GM12878 (cell line): ENCODE results near the gene MAPK1. TPM values are rescaled to one million over a fixed set of nuclear protein-coding genes. Genes with fewer than 3 reads are reported as not detected.

ENCODE experiments used
- ATAC-seq: fragments of 200-7000 bp; cut with Tn5 transposase; 3 replicates; pipeline ENCODE4 v1.9.1; 2020; ENCODE audit warnings: mild to moderate bottlenecking, moderate library complexity
- BruUV-seq: library from RNA; stranded (reverse); fragments of 400-500 nt; replicated peaks from 2 replicates; lab custom pipeline; 2021; lab: Mats Ljungman, UMichigan
- CTCF ChIA-PET: fragments of 300-600 bp; sonication (Branson Sonifier 250); formaldehyde crosslinking; extraction: SDS; loops from one replicate; lab custom pipeline; 2021; ENCODE audit warnings: inconsistent platforms; lab: Yijun Ruan, JAX
- POLR2A ChIA-PET: fragments of 350-600 bp; formaldehyde crosslinking; extraction: SDS; loops from one replicate; lab custom pipeline; 2021; ENCODE audit warnings: inconsistent platforms; lab: Charles Lee
- RAD21 ChIA-PET: fragments of 300-600 bp; sonication (Branson Sonifier 250); formaldehyde crosslinking; loops from one replicate; lab custom pipeline; 2023; ENCODE audit warnings: antibody characterized with exemption; ENCODE audit not compliant: unreplicated experiment; lab: Charles Lee
- SMC1A ChIA-PET: fragments of 300-600 bp; sonication (Branson Sonifier 250); formaldehyde crosslinking; loops from one replicate; lab custom pipeline; 2023; ENCODE audit not compliant: unreplicated experiment, uncharacterized antibody; lab: Charles Lee
- DNase-seq: peaks from one replicate; pipeline ENCODE4 v3.0.0-alpha.2; 2011; ENCODE audit warnings: low read depth, low spot score
- FAIRE-seq: peaks from 3 replicates; lab custom pipeline; 2011; peaks lifted over from hg19 to GRCh38; lab: Jason Lieb, UNC
- H2AFZ ChIP-seq: 2 replicates; pipeline ENCODE4 v1.6.0; 2011; ENCODE audit warnings: low read depth, low read length, control low read depth; ENCODE audit not compliant: control insufficient read depth
- H3K27ac ChIP-seq: 2 replicates; pipeline ENCODE4 v1.5.1; 2011; ENCODE audit warnings: control low read depth; ENCODE audit not compliant: control insufficient read depth, insufficient read depth
- H3K27me3 ChIP-seq, 2 experiments: replicated peaks in 1 of 2; 2 replicates each; pipeline versions ENCODE4 v1.6.0 to v1.6.1; 2011; ENCODE audit warnings: low read length in 1 of 2; ENCODE audit not compliant: control insufficient read depth in 2 of 2, insufficient read depth in 2 of 2
- H3K36me3 ChIP-seq, 2 experiments: 2 replicates each; pipeline ENCODE4 v1.5.1; 2011; ENCODE audit warnings: low read length in 1 of 2; ENCODE audit not compliant: control insufficient read depth in 2 of 2, insufficient read depth in 2 of 2
- H3K4me1 ChIP-seq: 2 replicates; pipeline ENCODE4 v1.6.1; 2011; ENCODE audit warnings: mild to moderate bottlenecking, low read length, moderate library complexity, mixed read lengths; ENCODE audit not compliant: control insufficient read depth, insufficient read depth
- H3K4me2 ChIP-seq: 2 replicates; pipeline ENCODE4 v1.6.0; 2011; ENCODE audit warnings: control low read depth; ENCODE audit not compliant: control insufficient read depth, insufficient read depth
- H3K4me3 ChIP-seq: fragments of 200-600 bp; sonication (generic); 2 replicates; pipeline ENCODE4 v1.5.1; 2016
- H3K79me2 ChIP-seq: 2 replicates; pipeline ENCODE4 v1.6.0; 2011; ENCODE audit warnings: low read length; ENCODE audit not compliant: control insufficient read depth, insufficient read depth
- H3K9ac ChIP-seq: 2 replicates; pipeline ENCODE4 v1.8.0; 2011; ENCODE audit warnings: low read length, control low read depth, mixed read lengths; ENCODE audit not compliant: control insufficient read depth, insufficient read depth
- H3K9me3 ChIP-seq: replicated peaks from 3 replicates; pipeline ENCODE4 v1.5.1; 2011; ENCODE audit warnings: mild to moderate bottlenecking, low read length; ENCODE audit not compliant: control insufficient read depth, insufficient read depth
- H4K20me1 ChIP-seq: 2 replicates; pipeline ENCODE4 v1.6.0; 2011; ENCODE audit not compliant: control insufficient read depth, insufficient read depth
- EED ChIP-seq: sonication (generic); IDR thresholded peaks from 2 replicates; pipeline ENCODE4 v1.6.1; 2016; ENCODE audit warnings: antibody characterized with exemption, low read depth
- FOS ChIP-seq: IDR thresholded peaks from 3 replicates; pipeline ENCODE4 v1.6.1; 2011; ENCODE audit warnings: borderline replicate concordance; ENCODE audit not compliant: insufficient read length; ENCODE audit errors: extremely low read depth
- HCFC1 ChIP-seq: fragments of 150-350 bp; IDR thresholded peaks from 2 replicates; pipeline ENCODE4 v1.6.1; 2014; ENCODE audit warnings: low read length
- NR2C1 ChIP-seq: fragments of 450-650 bp; IDR thresholded peaks from 2 replicates; pipeline ENCODE4 v1.6.1; 2017; ENCODE audit warnings: antibody characterized with exemption, mild to moderate bottlenecking, moderate library complexity
- SRF ChIP-seq, 2 experiments: IDR thresholded peaks; 2 replicates each; pipeline ENCODE4 v1.6.1; 2011; ENCODE audit warnings: low read depth in 2 of 2, low read length in 2 of 2, mild to moderate bottlenecking in 1 of 2, moderate library complexity in 1 of 2
- STAT3 ChIP-seq: IDR thresholded peaks from 2 replicates; pipeline ENCODE4 v1.6.1; 2011; ENCODE audit warnings: low read depth, low read length, improper control_type of control experiment
- SUPT20H ChIP-seq: IDR thresholded peaks from 2 replicates; pipeline ENCODE4 v1.6.1; 2011; ENCODE audit warnings: low read depth, mild to moderate bottlenecking, low read length, moderate library complexity, borderline replicate concordance; ENCODE audit not compliant: control insufficient read depth
- ZNF622 ChIP-seq: fragments of 450-650 bp; IDR thresholded peaks from 2 replicates; pipeline ENCODE4 v1.6.1; 2017; ENCODE audit warnings: mild to moderate bottlenecking, inconsistent platforms
- ZZZ3 ChIP-seq: IDR thresholded peaks from 2 replicates; pipeline ENCODE4 v1.6.1; 2011; ENCODE audit warnings: low read depth; ENCODE audit not compliant: control insufficient read depth, insufficient read length
- WGBS: methylation state at CpG from one replicate; pipeline ENCODE4 v1.1.6; 2016; ENCODE audit warnings: low lambda C conversion rate; ENCODE audit not compliant: insufficient replicate concordance, insufficient coverage; ENCODE audit errors: missing lambda C conversion rate; 5-methylcytosine and 5-hydroxymethylcytosine counted together
- in situ Hi-C: fragments of 300-500 bp; cut with MboI; formaldehyde crosslinking; loops from 9 replicates; pipeline ENCODE4 v1.14.3; 2018; ENCODE audit warnings: mixed read lengths
- intact Hi-C: fragments of 100-400 bp; cut with micrococcal nuclease; formaldehyde crosslinking; loops from one replicate; pipeline ENCODE4 v1.14.2; 2022; ENCODE audit not compliant: unreplicated experiment
- polyA plus RNA-seq, 11 experiments: library from polyadenylated mRNA; depleted of rRNA in 4 of 11; unstranded in 6 of 11; stranded (reverse) in 5 of 11; fragments of >200 nt; fragmentation: Nextera tagmentation in 4 of 11; fragmentation: Illumina TruSeq in 1 of 11; extraction: Ambion mirVana in 4 of 11; extraction: Trizol in 1 of 11; gene quantifications; 1 replicate in 1 of 11; 2 replicates in 10 of 11; pipeline versions ENCODE4 v1.2.1 to v1.2.3, GENCODE V29; 2011 to 2016; ENCODE audit warnings: inconsistent platforms in 2 of 11, missing spikeins in 2 of 11, low read depth in 1 of 11
- total RNA-seq, 4 experiments: library from RNA; depleted of rRNA in 3 of 4; stranded (reverse); fragments of >200 nt in 3 of 4; fragmentation: Illumina TruSeq in 1 of 4; extraction: Trizol in 1 of 4; gene quantifications; 2 replicates each; pipeline versions ENCODE4 v1.2.1 to v1.2.3, GENCODE V29; 2013 to 2021
- TF ChIP-seq, protein P1 (sequence below): IDR thresholded peaks from 2 replicates; pipeline ENCODE4 v1.6.1; 2011; ENCODE audit warnings: borderline replicate concordance, low read depth, mild to moderate bottlenecking, moderate library complexity, mixed read lengths, low read length; ENCODE audit not compliant: insufficient read depth; ENCODE audit errors: extremely low read length
- TF ChIP-seq, protein P2 (sequence below): IDR thresholded peaks from 2 replicates; pipeline ENCODE4 v1.6.1; 2012; ENCODE audit warnings: low read length, inconsistent platforms
- TF ChIP-seq, protein P3 (sequence below): fragments of 450-650 bp; formaldehyde crosslinking; IDR thresholded peaks from 2 replicates; pipeline ENCODE4 v1.4.0; 2020; ENCODE audit warnings: mild to moderate bottlenecking, moderate library complexity
- TF ChIP-seq, protein P4 (sequence below), 3 experiments: IDR thresholded peaks in 2 of 3; conservative IDR thresholded peaks in 1 of 3; 2 replicates each; pipeline ENCODE4 v1.5.1; 2011; ENCODE audit warnings: low read depth in 3 of 3, low read length in 3 of 3, mild to moderate bottlenecking in 3 of 3, control low read depth in 2 of 3, moderate library complexity in 2 of 3, inconsistent platforms in 1 of 3, mixed read lengths in 1 of 3; ENCODE audit not compliant: control insufficient read depth in 2 of 3, insufficient read depth in 1 of 3; ENCODE audit errors: extremely low read depth in 1 of 3

MAPK1 gene
- total and polyA plus RNA-seq, 10 of the 15 experiments (the other 5 are each of a cell fraction or from before 2014, with no cell fraction given) = 7.0 to 123 (median 58.4) TPM

DNA sequence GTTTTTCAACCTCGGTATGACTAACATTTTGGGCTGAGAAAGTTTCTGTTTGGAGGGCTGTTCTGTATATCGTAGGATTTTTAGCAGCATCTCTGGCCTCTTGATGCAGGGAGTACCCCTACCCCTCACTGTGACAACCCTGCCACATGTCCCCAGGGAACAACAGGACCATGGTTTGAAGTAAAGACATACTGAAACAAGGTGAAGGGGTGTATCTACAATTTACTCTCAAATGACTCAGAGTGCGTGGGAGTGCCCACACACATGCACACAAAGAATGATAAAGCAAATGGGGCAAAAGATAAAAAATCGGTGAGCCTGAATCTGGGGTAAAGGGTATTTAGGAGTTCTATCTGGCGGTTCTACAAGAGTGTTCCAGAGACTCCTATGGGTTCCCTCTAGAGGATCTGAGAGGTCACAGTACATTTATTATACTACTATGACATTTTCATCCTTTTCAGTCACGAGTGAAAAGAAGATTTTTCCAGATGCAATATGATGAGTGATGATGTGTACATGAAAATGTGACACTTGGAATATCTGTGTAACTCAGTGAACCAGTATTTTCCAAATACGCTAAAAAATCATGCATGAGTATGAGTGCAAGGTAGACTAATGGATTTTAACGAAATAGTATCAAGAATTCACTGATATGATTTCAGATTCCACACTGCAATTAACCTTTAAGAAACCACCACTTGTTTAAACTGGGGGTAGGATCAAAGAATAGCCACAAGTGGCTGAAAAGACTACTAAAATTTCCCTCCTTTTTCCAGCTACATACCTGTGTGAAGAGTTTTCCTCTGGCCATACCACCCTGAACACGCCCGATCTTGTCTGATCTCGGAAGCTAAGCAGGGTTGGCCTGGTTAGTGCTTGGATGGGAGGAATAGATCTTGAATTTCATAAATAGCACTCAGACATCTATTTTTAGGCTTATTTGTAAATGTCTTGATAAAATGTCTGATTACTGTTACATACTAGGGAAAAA, 75.5 kb downstream of the MAPK1 start:
- Histone ChIP-seq H3K4me2 (no peak overlapping the region), H2AFZ (no peak overlapping the region), H3K79me2 (no peaks in the 10 kb centered on the region), H4K20me1 (no peaks in the 10 kb centered on the region), H3K4me1 (peaks cover 8% of the 10 kb centered on the region), H3K27ac (no peak overlapping the region), H3K9ac (no peak overlapping the region), H3K36me3 (peaks cover 4 to 8% of the 10 kb centered on the region in 2 experiments; a peak in 3 of 4 replicates), H3K4me3 (no peak overlapping the region), H3K27me3 (no peaks in the 10 kb centered on the region), H3K9me3 (no peaks in the 10 kb centered on the region)
- BruUV-seq = no TSS peak
- in situ Hi-C loops = no loop called here
- FAIRE-seq (peak; percentile 35), ATAC-seq (peak; percentile 96), DNase-seq (peak; percentile 62)
- intact Hi-C loops = loop anchor here (5.0 kb wide), 1 partner anchor 145 kb away; no protein-coding TSS in a partner anchor
- ChIA-PET CTCF (interaction anchor here (0.7 kb wide), 1 partner anchor 26 kb away, joined by 3 read pairs; no protein-coding TSS in a partner anchor), POLR2A (no interaction called here), SMC1A (interaction anchor here (1.0 to 2.5 kb wide), 2 partner anchors 9 to 30 kb away, joined by 3 to 15 read pairs; no protein-coding TSS in a partner anchor), RAD21 (interaction anchor here (1.5 kb wide), 1 partner anchor 29 kb away, joined by 3 read pairs; no protein-coding TSS in a partner anchor)
- 46% methylated on average over 11 of the region's 11 CpGs for WGBS
- TF ChIP-seq ZNF622 (no peak), SRF (IDR thresholded peaks at IDR 0.05; ENCODE audit: low read depth in 2 of 2, low read length in 2 of 2) (no peak), HCFC1 (no peak), SUPT20H (no peak), EED (no peak; the same call in 1 of the 2 replicates), STAT3 (no peak), NR2C1 (no peak), ZZZ3 (no peak), FOS (no peak)
- TF ChIP-seq, protein P1, sequence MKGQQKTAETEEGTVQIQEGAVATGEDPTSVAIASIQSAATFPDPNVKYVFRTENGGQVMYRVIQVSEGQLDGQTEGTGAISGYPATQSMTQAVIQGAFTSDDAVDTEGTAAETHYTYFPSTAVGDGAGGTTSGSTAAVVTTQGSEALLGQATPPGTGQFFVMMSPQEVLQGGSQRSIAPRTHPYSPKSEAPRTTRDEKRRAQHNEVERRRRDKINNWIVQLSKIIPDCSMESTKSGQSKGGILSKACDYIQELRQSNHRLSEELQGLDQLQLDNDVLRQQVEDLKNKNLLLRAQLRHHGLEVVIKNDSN = no peak
- TF ChIP-seq, protein P2, sequence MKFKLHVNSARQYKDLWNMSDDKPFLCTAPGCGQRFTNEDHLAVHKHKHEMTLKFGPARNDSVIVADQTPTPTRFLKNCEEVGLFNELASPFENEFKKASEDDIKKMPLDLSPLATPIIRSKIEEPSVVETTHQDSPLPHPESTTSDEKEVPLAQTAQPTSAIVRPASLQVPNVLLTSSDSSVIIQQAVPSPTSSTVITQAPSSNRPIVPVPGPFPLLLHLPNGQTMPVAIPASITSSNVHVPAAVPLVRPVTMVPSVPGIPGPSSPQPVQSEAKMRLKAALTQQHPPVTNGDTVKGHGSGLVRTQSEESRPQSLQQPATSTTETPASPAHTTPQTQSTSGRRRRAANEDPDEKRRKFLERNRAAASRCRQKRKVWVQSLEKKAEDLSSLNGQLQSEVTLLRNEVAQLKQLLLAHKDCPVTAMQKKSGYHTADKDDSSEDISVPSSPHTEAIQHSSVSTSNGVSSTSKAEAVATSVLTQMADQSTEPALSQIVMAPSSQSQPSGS = peak; percentile 73
- TF ChIP-seq, protein P3, sequence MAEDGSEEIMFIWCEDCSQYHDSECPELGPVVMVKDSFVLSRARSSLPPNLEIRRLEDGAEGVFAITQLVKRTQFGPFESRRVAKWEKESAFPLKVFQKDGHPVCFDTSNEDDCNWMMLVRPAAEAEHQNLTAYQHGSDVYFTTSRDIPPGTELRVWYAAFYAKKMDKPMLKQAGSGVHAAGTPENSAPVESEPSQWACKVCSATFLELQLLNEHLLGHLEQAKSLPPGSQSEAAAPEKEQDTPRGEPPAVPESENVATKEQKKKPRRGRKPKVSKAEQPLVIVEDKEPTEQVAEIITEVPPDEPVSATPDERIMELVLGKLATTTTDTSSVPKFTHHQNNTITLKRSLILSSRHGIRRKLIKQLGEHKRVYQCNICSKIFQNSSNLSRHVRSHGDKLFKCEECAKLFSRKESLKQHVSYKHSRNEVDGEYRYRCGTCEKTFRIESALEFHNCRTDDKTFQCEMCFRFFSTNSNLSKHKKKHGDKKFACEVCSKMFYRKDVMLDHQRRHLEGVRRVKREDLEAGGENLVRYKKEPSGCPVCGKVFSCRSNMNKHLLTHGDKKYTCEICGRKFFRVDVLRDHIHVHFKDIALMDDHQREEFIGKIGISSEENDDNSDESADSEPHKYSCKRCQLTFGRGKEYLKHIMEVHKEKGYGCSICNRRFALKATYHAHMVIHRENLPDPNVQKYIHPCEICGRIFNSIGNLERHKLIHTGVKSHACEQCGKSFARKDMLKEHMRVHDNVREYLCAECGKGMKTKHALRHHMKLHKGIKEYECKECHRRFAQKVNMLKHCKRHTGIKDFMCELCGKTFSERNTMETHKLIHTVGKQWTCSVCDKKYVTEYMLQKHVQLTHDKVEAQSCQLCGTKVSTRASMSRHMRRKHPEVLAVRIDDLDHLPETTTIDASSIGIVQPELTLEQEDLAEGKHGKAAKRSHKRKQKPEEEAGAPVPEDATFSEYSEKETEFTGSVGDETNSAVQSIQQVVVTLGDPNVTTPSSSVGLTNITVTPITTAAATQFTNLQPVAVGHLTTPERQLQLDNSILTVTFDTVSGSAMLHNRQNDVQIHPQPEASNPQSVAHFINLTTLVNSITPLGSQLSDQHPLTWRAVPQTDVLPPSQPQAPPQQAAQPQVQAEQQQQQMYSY (CRISPR knock-in tag) = no peak
- TF ChIP-seq, protein P4, sequence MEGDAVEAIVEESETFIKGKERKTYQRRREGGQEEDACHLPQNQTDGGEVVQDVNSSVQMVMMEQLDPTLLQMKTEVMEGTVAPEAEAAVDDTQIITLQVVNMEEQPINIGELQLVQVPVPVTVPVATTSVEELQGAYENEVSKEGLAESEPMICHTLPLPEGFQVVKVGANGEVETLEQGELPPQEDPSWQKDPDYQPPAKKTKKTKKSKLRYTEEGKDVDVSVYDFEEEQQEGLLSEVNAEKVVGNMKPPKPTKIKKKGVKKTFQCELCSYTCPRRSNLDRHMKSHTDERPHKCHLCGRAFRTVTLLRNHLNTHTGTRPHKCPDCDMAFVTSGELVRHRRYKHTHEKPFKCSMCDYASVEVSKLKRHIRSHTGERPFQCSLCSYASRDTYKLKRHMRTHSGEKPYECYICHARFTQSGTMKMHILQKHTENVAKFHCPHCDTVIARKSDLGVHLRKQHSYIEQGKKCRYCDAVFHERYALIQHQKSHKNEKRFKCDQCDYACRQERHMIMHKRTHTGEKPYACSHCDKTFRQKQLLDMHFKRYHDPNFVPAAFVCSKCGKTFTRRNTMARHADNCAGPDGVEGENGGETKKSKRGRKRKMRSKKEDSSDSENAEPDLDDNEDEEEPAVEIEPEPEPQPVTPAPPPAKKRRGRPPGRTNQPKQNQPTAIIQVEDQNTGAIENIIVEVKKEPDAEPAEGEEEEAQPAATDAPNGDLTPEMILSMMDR (IDR thresholded peaks at IDR 0.05 in 2 of 3, conservative IDR thresholded peaks at IDR 0.05 in 1 of 3; ENCODE audit: control insufficient read depth in 2 of 3, extremely low read depth in 1 of 3, insufficient read depth in 1 of 3, low read depth in 3 of 3, low read length in 3 of 3) = 0 out of 6 replicates have a peak, but pooled peaks of 2 of the 3 experiments have one; percentile 7
